AG04449 (cell line): ENCODE results near the gene OTOP3.
"Not testable (repeated sequence)": the region's sequence is repeated elsewhere in the genome, so short reads cannot be mapped to it uniquely, and the experiment has no call there.

Experiments used
- CTCF ChIA-PET: fragments of 350-600 bp; formaldehyde crosslinking; extraction: SDS; loops from one replicate; lab custom pipeline; 2021; ENCODE audit warnings: antibody characterized with exemption; lab: Yijun Ruan, JAX
- POLR2A ChIA-PET: fragments of 400-600, 350-600 bp; formaldehyde crosslinking; extraction: SDS; loops from one replicate; lab custom pipeline; 2020; ENCODE audit warnings: antibody characterized with exemption, inconsistent platforms; lab: Yijun Ruan, JAX
- DNase-seq: peaks from one replicate; pipeline ENCODE4 v3.0.0-alpha.2; 2010; ENCODE audit warnings: low read depth, low spot score
- H3K4me3 ChIP-seq: 2 replicates; pipeline ENCODE4 v1.5.1; 2011; ENCODE audit warnings: low read depth, mild to moderate bottlenecking, control low read depth, low read length
- CTCF ChIP-seq: IDR thresholded peaks from one replicate; pipeline ENCODE4 v1.5.1; 2011; ENCODE audit warnings: mild to moderate bottlenecking, moderate library complexity, low read length, control low read depth, inconsistent platforms; ENCODE audit not compliant: insufficient read depth; ENCODE audit errors: missing control alignments

OTOP3 gene

DNA sequence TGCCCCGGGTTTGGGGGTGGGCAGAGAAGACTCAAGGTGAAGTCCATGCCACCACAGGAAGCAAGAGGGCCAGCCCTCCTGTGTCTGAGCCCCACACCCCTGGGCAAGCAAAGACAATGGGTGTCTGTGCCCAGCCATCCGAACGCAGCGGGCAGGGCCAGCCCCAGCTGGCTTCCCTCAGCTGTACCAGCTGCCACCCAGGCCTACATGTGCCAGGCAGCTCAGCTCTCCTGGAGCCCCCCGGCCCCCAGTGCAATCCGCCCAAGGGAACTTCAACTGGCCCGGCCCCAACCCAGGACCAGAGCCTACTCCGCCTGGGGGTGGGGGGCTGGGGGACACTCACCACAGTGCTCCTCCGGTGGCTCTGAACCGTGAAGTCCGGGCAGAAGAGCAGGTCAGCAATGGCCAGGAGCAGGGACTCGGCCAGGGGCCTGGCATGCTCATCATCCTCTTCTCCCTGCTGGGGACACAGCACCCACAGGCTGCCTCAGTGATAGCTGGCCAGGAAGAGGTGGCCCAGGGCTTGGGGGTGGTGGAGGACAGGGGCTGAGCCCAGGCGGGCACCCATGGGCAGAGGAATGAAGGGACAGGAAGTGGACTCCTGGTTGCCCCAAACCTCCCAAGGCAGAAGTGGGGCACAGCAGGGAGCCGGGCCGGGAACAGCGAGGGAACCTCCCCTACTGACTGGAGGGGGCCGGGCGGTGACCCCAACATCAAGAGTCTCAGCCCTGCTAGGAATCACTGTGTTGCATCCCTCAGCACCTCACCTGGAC is 27.1 kb downstream of the OTOP3 start:
- ChIA-PET POLR2A (no interaction called here), CTCF (interaction anchor here (1.0 to 9.5 kb wide), 31 partner anchors 7 to 449 kb away, joined by 3 to 181 read pairs (median 12); partner anchors contain the start of genes CDR2L, HID1, MRPL58 and NT5C)
- TF ChIP-seq CTCF = no peak
- no peak for DNase-seq
- H3K4me3 ChIP-seq = no peak overlapping the region

GRCh38 chr17:74963656-74964055 is 28.0 kb downstream of the OTOP3 start:
- peak; percentile 32 for TF ChIP-seq CTCF
- ChIA-PET POLR2A (no interaction called here), CTCF (interaction anchor here (0.6 to 9.5 kb wide), 12 partner anchors 6 to 448 kb away, joined by 3 to 181 read pairs (median 6); partner anchors contain the start of genes HID1, MRPL58 and NUP85)
- no peak for DNase-seq
- no peak overlapping the region for H3K4me3 ChIP-seq

DNA sequence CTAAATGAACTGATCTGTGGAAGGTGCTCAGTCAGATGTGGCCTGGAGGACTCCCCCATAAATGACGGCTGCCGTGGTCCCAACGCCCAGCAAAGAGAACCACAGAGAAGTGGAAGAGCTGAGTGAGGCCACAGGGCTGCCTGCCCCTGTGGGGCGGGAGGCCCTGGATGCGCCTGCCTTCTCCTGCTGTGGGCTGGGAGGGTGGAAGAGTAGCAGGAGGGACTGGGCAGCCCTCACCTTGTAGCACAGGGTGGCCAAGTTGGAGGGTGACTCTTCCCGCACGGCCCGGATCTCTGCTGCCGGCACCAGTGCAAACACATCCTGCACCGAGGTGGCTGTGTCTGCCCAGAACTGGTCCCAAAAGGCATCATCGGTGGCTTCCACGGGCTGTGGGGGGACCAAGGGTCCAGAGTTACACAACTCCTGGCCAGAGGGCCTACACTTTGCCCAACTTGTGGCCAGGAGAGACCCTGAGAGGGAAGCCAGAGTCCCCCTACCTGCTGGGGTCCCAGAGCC is 28.6 kb downstream of the OTOP3 start:
- ChIA-PET CTCF (interaction anchor here (0.6 to 9.5 kb wide), 10 partner anchors 6 to 275 kb away, joined by 3 to 181 read pairs (median 16); partner anchors contain the start of genes HID1, MRPL58 and NUP85), POLR2A (no interaction called here)
- no peak overlapping the region for H3K4me3 ChIP-seq
- TF ChIP-seq CTCF = no peak
- DNase-seq = no peak

DNA sequence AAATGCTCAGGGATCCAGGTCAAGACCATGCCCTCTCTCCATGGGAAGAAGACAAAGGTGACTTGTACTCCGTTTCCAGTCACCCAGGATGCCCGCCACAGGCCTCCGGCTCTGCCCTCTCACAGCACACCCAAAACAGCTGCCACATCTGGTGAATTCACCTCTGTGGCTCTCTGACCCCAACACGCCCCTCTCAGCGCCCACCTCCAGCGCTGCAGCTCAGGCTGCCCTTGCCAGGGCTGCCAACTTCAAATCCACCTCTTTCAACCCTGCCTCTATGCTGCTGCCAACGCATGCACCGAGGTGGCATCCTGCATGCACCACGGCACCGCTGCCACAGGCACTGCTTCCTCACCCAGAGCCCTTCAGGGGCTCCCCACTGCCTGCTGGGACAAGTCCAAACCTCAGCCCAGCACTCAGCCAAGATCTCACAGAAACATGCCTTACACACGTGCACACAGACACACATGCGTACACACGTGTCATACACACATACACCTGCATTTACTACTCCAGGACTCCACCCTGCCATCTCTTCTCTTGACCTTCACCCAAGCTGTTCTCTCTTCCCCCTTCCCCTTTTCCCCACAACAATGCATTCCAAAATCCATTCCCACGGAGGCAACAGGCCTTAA is 29.4 kb downstream of the OTOP3 start:
- DNase-seq = no peak
- no peak for TF ChIP-seq CTCF
- ChIA-PET POLR2A (no interaction called here), CTCF (interaction anchor here (5.8 to 10.6 kb wide), 2 partner anchors 5 to 48 kb away, joined by 74 to 181 read pairs; partner anchors contain the start of gene MRPL58)
- H3K4me3 ChIP-seq = no peak overlapping the region

DNA sequence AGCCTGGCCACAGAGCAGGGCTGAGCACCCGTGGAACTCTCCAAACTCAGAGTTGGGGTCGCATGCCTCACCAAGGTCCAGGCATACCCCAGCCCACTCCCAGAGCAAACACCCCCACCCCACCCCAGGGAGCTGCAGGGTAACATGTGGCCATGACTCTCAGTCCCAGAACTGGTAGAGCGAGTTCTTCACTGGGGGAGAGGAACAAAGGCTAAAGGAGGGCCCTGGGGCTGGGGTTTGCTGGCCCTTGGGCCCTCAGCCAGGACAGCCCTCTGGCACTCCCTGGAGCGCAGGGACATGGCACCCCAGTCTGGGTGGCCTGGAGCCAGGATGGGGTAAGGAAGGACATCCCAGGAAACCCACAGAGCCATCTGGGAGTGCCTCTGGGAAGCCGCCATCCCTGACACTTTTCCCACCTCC is 32.7 kb downstream of the OTOP3 start:
- CTCF ChIA-PET = interaction anchor here (1.0 to 10.6 kb wide), 2 partner anchors 9 to 20 kb away, joined by 4 to 181 read pairs; no protein-coding TSS in a partner anchor
- no peak overlapping the region for H3K4me3 ChIP-seq
- no peak for DNase-seq
- no peak for TF ChIP-seq CTCF
- POLR2A ChIA-PET = no interaction called here

GRCh38 chr17:74969501-74969900 is 33.8 kb downstream of the OTOP3 start:
- POLR2A ChIA-PET, H3K4me3 ChIP-seq, DNase-seq: not testable (repeated sequence)
- CTCF ChIA-PET = interaction anchor here (1.2 to 10.6 kb wide), 3 partner anchors 10 to 54 kb away, joined by 3 to 181 read pairs (median 4); no protein-coding TSS in a partner anchor
